Suppressor macrophage (primary cell): ENCODE data around the gene FBLN7.

Experiments used
- DNase-seq, 4 experiments: peaks; one replicate each; pipeline ENCODE4 v3.0.0-alpha.2; 2020 to 2022

FBLN7 gene

GRCh38 chr2:112157472-112157871, 19.3 kb downstream of the FBLN7 start:
- DNase-seq: peak in 3 of 4 experiments; percentile 3 to 31 (median 26)

- no peak for DNase-seq
Measured at GRCh38 chr2:112159454-112159921, 21.3 kb downstream of the FBLN7 start.

DNA sequence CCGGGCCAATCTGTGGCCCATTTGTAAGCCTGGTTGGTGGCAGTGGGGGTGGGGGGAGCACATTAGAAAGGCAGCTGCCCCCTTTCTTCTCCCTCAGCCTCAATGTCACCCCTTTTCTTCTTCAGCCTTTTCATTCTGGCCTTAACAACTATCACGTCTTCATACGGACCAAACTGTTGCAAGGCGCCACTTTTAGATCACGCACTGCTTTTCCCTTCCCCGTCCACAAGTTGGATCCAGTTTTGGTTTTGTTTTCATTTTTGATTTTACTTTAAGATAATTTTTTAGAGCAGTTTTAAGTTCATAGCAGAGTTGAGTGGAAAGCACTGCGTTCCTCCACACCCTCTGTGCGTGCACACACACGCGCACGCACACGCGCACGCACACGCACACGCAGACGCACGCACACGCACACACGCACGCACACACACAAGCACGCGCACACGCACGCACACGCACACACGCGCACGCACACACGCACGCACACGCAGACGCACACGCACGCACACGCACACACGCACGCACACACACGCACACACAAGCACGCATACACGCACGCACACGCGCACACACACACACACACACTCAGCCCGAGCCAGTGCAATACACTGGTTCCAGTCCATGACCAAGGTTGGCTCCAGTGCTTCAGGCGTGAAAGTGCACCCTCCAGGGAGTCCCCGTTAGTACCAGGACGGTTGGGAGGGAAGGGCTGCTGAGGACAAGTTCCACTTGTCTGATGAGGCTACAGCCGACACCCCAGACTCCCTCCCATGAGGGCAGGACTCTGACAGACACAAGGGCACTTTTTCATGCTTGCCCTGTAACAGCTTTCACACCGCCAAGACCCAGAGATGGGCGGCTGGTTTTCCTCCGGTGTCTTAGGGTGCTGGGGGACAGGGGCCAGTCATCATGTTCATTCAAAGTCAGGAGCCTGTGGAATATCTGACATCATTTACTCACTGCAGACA, 22.4 kb downstream of the FBLN7 start:
- no peak for DNase-seq

- no peak for DNase-seq
Measured at GRCh38 chr2:112161431-112162145, 23.4 kb downstream of the FBLN7 start.

GRCh38 chr2:112162341-112162740, 24.2 kb downstream of the FBLN7 start:
- DNase-seq: no peak

DNA sequence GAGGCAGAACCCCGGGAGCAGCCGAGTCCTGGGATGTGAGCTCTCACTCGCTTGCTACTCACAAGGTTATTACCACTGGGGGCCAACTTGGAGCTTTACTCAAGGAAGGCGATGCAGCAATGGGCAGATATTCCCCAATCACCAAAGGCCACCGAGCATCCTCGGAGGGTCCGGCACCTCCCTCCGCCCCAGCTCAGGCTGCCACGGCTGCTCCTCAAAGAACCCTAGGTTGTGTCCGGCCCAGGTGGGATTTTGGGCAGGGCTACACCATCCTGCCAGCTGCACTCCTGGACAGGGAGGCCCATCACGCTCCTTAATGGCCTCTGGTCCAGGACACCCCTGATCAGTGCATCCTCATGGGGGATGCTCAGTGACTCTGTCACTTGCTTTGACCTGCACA, 24.8 kb downstream of the FBLN7 start:
- DNase-seq: no peak

- DNase-seq: no peak
Measured at GRCh38 chr2:112163541-112163981, 25.4 kb downstream of the FBLN7 start.

GRCh38 chr2:112164876-112165275, 26.7 kb downstream of the FBLN7 start:
- no peak for DNase-seq

GRCh38 chr2:112165296-112165695, 27.1 kb downstream of the FBLN7 start:
- DNase-seq: no peak

- no peak for DNase-seq
Measured at GRCh38 chr2:112166806-112167499, 28.8 kb downstream of the FBLN7 start.

DNA sequence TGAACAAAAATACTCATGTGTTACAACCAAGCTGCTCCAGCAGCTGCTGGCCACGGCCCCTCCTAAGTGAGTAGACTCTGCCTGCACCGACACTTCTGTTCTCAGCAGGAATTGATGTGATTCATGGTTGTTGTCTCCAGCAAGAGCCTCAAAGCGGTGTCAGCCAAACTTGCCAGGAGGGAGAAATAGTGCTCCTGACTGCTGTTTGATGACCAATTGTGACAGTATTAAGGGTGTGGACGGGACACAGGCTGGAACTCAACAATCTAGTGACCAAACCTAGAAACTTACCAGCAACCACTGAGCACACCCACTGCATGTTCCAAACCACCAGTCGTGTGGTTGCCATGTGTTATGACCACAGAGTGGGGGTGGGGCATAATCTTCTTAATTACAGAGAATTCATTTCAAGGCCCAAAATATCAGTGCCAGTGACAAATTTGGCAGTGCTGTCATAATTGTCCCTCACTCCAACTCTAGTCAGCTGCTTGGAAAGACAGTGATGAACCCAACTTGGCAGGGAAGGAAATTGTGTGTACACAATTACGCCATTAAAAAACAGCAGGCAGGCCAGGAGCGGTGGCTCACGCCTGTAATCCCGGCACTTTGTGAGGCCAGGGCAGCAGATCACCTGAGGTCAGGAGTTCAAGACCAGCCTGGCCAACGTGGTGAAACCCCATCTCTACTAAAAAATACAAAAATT, 30.4 kb downstream of the FBLN7 start:
- DNase-seq: no peak

DNA sequence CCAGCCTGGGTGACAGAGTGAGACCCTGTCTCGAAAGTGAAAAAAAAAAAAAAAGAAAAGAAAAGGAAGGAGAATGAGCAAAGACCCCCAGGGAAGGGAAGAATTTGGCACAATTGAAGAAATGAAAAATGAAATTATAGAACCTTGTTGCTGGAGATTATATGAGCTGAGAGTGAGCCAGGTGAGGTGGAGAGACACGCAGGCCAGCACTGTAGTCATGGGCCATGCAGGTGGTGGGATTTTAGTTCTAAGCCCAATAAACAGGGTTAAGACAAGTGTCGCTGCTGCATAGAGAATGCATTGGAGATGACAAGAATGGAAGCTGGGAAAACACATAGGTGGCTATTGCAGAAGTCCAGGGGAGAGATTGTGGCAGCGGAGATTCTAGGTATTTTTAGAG, 32.3 kb downstream of the FBLN7 start:
- no peak for DNase-seq

- no peak for DNase-seq
Measured at GRCh38 chr2:112173646-112174319, 35.6 kb downstream of the FBLN7 start.

DNA sequence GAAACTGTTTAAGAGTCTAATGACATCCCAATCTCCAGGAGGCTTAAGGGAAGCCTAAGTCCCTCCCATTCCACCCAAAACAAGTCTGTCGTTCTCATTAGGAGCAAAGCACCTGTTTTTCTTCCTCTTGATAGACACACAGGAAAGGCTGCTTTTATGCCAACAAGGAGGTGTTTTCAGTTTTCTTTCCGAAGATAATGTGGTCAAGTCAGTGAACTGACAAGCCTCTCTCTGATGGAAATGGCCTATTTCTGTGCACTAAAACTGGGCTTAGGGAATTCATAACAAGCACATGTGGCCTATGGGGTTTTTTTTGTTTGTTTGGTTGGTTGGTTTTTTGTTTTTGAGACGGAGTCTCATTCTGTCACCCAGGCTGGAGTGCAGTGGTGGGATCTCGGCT, 36.2 kb downstream of the FBLN7 start:
- DNase-seq: no peak

- DNase-seq: no peak
Measured at GRCh38 chr2:112175333-112175732, 37.1 kb downstream of the FBLN7 start.

GRCh38 chr2:112175958-112176573, 37.9 kb downstream of the FBLN7 start:
- DNase-seq: no peak

DNA sequence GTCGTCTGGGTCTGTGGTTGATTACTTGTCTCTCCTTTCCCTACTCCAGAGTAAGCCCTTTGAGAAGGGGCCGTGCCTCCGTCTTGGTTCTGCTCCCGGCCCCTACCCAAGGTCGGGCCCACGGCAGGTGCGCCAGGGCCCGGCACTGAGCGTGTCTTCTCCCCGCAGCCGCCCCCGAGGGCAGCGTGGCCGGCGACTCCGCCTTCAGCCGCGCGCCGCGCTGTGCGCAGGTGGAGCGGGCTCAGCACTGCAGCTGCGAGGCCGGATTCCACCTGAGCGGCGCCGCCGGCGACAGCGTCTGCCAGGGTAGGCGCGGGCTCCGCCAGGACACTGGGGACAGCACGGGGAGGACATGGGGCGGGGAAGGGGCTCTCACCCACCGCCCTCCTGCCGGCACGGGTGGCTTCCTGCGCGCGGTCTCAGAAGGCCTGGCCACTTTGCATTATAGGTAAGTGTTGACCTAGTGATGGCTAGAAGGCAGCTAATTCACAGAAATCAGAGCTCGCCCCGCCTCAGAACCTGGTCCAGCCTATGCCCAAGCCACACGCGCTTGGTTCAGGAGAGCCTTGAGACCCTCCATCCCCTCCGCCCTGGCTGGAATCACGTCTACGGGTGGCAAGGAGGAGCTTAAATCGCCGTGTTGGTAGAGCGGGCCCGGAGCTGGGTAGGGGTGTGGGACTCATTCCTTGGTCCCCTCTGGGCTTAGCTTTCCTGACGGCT, 43.5 kb downstream of the FBLN7 start:
- DNase-seq: no peak

DNA sequence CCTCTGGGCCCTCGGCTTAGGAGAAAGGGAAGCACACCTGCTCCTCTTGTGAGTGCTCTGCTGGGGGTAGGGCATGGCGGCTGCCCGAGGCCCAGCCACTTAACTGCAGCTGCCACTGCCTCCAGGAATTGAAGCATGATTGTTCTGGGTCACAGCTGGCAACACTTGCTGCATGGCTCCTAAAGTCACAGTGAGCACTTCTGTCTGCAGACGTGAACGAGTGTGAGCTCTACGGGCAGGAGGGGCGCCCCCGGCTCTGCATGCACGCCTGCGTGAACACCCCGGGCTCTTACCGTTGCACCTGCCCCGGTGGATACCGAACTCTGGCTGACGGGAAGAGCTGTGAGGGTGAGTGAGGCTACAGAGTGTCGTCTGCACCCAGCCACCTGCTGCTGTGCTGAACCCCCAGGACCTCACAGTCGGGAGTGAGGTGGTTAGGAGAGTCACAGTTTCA, 44.4 kb downstream of the FBLN7 start:
- no peak for DNase-seq

GRCh38 chr2:112183327-112184025, 45.3 kb downstream of the FBLN7 start:
- DNase-seq: no peak

- no peak for DNase-seq
Measured at GRCh38 chr2:112184121-112184520, 45.9 kb downstream of the FBLN7 start.
